SK-N-SH (cell line): ENCODE data around the gene TMED1. TPM values are rescaled to one million over a fixed set of nuclear protein-coding genes. Genes with fewer than 3 reads are reported as not detected.

ENCODE experiments used
- CTCF ChIA-PET: fragments of 300-600, 350-600 bp; formaldehyde crosslinking; extraction: SDS; loops from one replicate; lab custom pipeline; 2021; lab: Yijun Ruan, JAX
- POLR2A ChIA-PET: fragments of 350-600 bp; sonication (Branson Sonifier 250); formaldehyde crosslinking; extraction: SDS; loops from one replicate; lab custom pipeline; 2020; ENCODE audit warnings: antibody characterized with exemption, inconsistent platforms; lab: Yijun Ruan, JAX
- DNase-seq: peaks from one replicate; pipeline ENCODE4 v3.0.0; 2012
- H2AFZ ChIP-seq: fragments of 200-600 bp; sonication (generic); 2 replicates; pipeline ENCODE4 v1.8.1; 2016; ENCODE audit warnings: antibody characterized with exemption, mild to moderate bottlenecking, low read depth
- H3F3A ChIP-seq: fragments of 200-600 bp; sonication (generic); replicated peaks from 2 replicates; pipeline ENCODE3; 2016; ENCODE audit warnings: antibody characterized with exemption, mild to moderate bottlenecking; ENCODE audit not compliant: insufficient read depth
- H3K27ac ChIP-seq, 2 experiments: fragments of 200-500 bp in 1 of 2; fragments of 200-600 bp in 1 of 2; sonication (Bioruptor generic) in 1 of 2; sonication (generic), shearing (Covaris generic) in 1 of 2; 2 replicates each; pipeline versions ENCODE4 v1.5.1 to v1.6.1; 2014 to 2016; ENCODE audit warnings: low read depth in 2 of 2, inconsistent platforms in 1 of 2, low read length in 1 of 2, mild to moderate bottlenecking in 1 of 2, mixed read lengths in 1 of 2
- H3K27me3 ChIP-seq: fragments of 200-600 bp; sonication (generic), shearing (Covaris generic); 2 replicates; pipeline ENCODE4 v1.6.1; 2016; ENCODE audit warnings: mixed run types; ENCODE audit not compliant: insufficient read depth
- H3K36me3 ChIP-seq, 2 experiments: fragments of 200-500 bp in 1 of 2; fragments of 200-600 bp in 1 of 2; sonication (Bioruptor generic) in 1 of 2; sonication (generic) in 1 of 2; replicated peaks in 1 of 2; 2 replicates each; pipeline versions ENCODE3 to v1.5.1; 2014 to 2016; ENCODE audit warnings: low read length in 1 of 2, mild to moderate bottlenecking in 1 of 2; ENCODE audit not compliant: insufficient read depth in 2 of 2, control insufficient read depth in 1 of 2
- H3K4me1 ChIP-seq, 2 experiments: fragments of 200-500 bp in 1 of 2; fragments of 200-600 bp in 1 of 2; sonication (Bioruptor generic) in 1 of 2; sonication (generic), shearing (Covaris generic) in 1 of 2; 2 replicates each; pipeline versions ENCODE4 v1.5.1 to v1.6.1; 2014 to 2016; ENCODE audit warnings: low read depth in 1 of 2, low read length in 1 of 2, mixed run types in 1 of 2; ENCODE audit not compliant: insufficient read depth in 2 of 2, control insufficient read depth in 1 of 2
- H3K4me2 ChIP-seq: fragments of 200-600 bp; sonication (generic), shearing (Covaris generic); 2 replicates; pipeline ENCODE4 v1.6.1; 2017; ENCODE audit warnings: mixed run types
- H3K4me3 ChIP-seq, 2 experiments: fragments of 200-500 bp in 1 of 2; fragments of 200-600 bp in 1 of 2; sonication (Bioruptor generic) in 1 of 2; sonication (generic), shearing (Covaris generic) in 1 of 2; 2 replicates each; pipeline versions ENCODE4 v1.5.1 to v1.8.1; 2014 to 2016; ENCODE audit warnings: low read depth in 2 of 2, inconsistent platforms in 1 of 2, low read length in 1 of 2, mild to moderate bottlenecking in 1 of 2, mixed read lengths in 1 of 2, moderate library complexity in 1 of 2
- H3K79me2 ChIP-seq: fragments of 200-600 bp; sonication (generic); 2 replicates; pipeline ENCODE4 v1.8.1; 2017; ENCODE audit warnings: mild to moderate bottlenecking; ENCODE audit not compliant: insufficient read depth
- H3K9ac ChIP-seq: fragments of 200-600 bp; sonication (generic); 2 replicates; pipeline ENCODE4 v1.6.1; 2017; ENCODE audit warnings: mixed run types
- H3K9me2 ChIP-seq: fragments of 200-600 bp; sonication (generic); 2 replicates; pipeline ENCODE4 v1.6.1; 2017; ENCODE audit warnings: mixed run types
- H3K9me3 ChIP-seq: fragments of 200-600 bp; sonication (generic); 2 replicates; pipeline ENCODE4 v1.6.1; 2017; ENCODE audit warnings: mixed run types, mild to moderate bottlenecking, moderate library complexity
- H4K20me1 ChIP-seq: fragments of 200-600 bp; sonication (generic); 2 replicates; pipeline ENCODE4 v1.6.1; 2017; ENCODE audit warnings: mild to moderate bottlenecking, mixed run types; ENCODE audit not compliant: insufficient read depth
- CTCF ChIP-seq: fragments of 200-600 bp; sonication (generic); IDR thresholded peaks from 2 replicates; pipeline ENCODE4 v1.6.1; 2017; ENCODE audit warnings: antibody characterized with exemption, mild to moderate bottlenecking, moderate library complexity
- ELF1 ChIP-seq: IDR thresholded peaks from 2 replicates; pipeline ENCODE4 v1.4.0; 2012
- FOXM1 ChIP-seq: IDR thresholded peaks from 2 replicates; pipeline ENCODE4 v1.4.0; 2012; ENCODE audit warnings: low read depth, mild to moderate bottlenecking
- IRF3 ChIP-seq: fragments of 150-350 bp; IDR thresholded peaks from 2 replicates; pipeline ENCODE4 v1.6.1; 2016; ENCODE audit warnings: mild to moderate bottlenecking, low read depth, low read length
- JUND ChIP-seq: IDR thresholded peaks from 2 replicates; pipeline ENCODE4 v1.4.0; 2012
- NFIC ChIP-seq: IDR thresholded peaks from 2 replicates; pipeline ENCODE4 v1.4.0; 2012; ENCODE audit warnings: borderline replicate concordance
- NRF1 ChIP-seq: IDR thresholded peaks from 2 replicates; pipeline ENCODE4 v1.6.1; 2012; ENCODE audit warnings: low read depth, mild to moderate bottlenecking, low read length
- SIN3A ChIP-seq: IDR thresholded peaks from 2 replicates; pipeline ENCODE4 v1.6.1; 2012; ENCODE audit warnings: low read depth, mild to moderate bottlenecking, low read length, moderate library complexity, borderline replicate concordance
- TAF1 ChIP-seq: IDR thresholded peaks from 2 replicates; pipeline ENCODE4 v1.6.1; 2012; ENCODE audit warnings: low read depth, mild to moderate bottlenecking, low read length, moderate library complexity, borderline replicate concordance
- TCF12 ChIP-seq: IDR thresholded peaks from 2 replicates; pipeline ENCODE4 v1.4.0; 2012
- USF2 ChIP-seq: fragments of 150-350 bp; IDR thresholded peaks from 2 replicates; pipeline ENCODE4 v1.6.1; 2017; ENCODE audit warnings: antibody characterized with exemption, low read length, low read depth, borderline replicate concordance
- YY1 ChIP-seq: IDR thresholded peaks from 2 replicates; pipeline ENCODE4 v1.4.0; 2012; ENCODE audit warnings: low read depth, mild to moderate bottlenecking
- WGBS: methylation state at CpG from one replicate; pipeline ENCODE4 v1.1.6; 2017; ENCODE audit warnings: low lambda C conversion rate; 5-methylcytosine and 5-hydroxymethylcytosine counted together
- polyA plus RNA-seq, 3 experiments: library from polyadenylated mRNA; depleted of rRNA; stranded (reverse); fragments of >200 nt; gene quantifications; 2 replicates each; pipeline ENCODE4 v1.2.3, GENCODE V29; 2012
- TF ChIP-seq, protein P1 (sequence below): IDR thresholded peaks from 2 replicates; pipeline ENCODE4; 2012

TMED1 gene
- polyA plus RNA-seq, 1 of the 3 experiments (the other 2 are of a cell fraction): 92.4 TPM

- Histone ChIP-seq H3K79me2 (peaks cover 32% of the 10 kb centered on the region), H3K9ac (peak overlapping the region; percentile 75; the same call in 1 of the 2 replicates), H3K9me2 (no peaks in the 10 kb centered on the region), H3F3A (peaks cover 3% of the 10 kb centered on the region), H3K27me3 (no peaks in the 10 kb centered on the region), H3K4me2 (peak overlapping the region; percentile 87), H3K4me1 (peaks cover 37 to 56% of the 10 kb centered on the region in 2 experiments; a peak in 3 of 4 replicates), H4K20me1 (no peaks in the 10 kb centered on the region), H3K27ac (peak overlapping the region; percentile 91), H3K36me3 (peaks cover 2 to 17% of the 10 kb centered on the region in 2 experiments), H3K4me3 (no peak overlapping the region; a peak in 1 of 4 replicates), H3K9me3 (no peaks in the 10 kb centered on the region), H2AFZ (no peak overlapping the region)
- ChIA-PET CTCF (no interaction called here), POLR2A (no interaction called here)
- 93% methylated on average over 10 of the region's 21 CpGs for WGBS
- TF ChIP-seq YY1 (no peak), SIN3A (no peak), ELF1 (no peak), JUND (no peak), NFIC (no peak), NRF1 (no peak), USF2 (no peak), TAF1 (no peak), CTCF (no peak), TCF12 (no peak), IRF3 (no peak), FOXM1 (no peak)
- TF ChIP-seq, protein P1, sequence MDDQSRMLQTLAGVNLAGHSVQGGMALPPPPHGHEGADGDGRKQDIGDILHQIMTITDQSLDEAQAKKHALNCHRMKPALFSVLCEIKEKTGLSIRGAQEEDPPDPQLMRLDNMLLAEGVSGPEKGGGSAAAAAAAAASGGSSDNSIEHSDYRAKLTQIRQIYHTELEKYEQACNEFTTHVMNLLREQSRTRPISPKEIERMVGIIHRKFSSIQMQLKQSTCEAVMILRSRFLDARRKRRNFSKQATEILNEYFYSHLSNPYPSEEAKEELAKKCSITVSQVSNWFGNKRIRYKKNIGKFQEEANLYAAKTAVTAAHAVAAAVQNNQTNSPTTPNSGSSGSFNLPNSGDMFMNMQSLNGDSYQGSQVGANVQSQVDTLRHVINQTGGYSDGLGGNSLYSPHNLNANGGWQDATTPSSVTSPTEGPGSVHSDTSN: no peak
- no peak for DNase-seq
Measured at GRCh38 chr19:10815969-10816644, 19.9 kb downstream of the TMED1 start.
